Retinal pigment epithelial cell (primary cell): ENCODE measurements around the gene PTRHD1.

Experiments
- DNase-seq: peaks from one replicate; pipeline ENCODE4 v3.0.0-alpha.2; 2010; ENCODE audit warnings: low read depth
- H3K4me3 ChIP-seq: 2 replicates; pipeline ENCODE4 v1.5.1; 2011; ENCODE audit warnings: mild to moderate bottlenecking, low read length, control low read depth, moderate library complexity
- TF ChIP-seq, protein P1 (sequence below): conservative IDR thresholded peaks from 2 replicates; pipeline ENCODE4 v1.5.1; 2011; ENCODE audit warnings: low read depth, low read length, control low read depth, inconsistent platforms

The PTRHD1 gene

DNA sequence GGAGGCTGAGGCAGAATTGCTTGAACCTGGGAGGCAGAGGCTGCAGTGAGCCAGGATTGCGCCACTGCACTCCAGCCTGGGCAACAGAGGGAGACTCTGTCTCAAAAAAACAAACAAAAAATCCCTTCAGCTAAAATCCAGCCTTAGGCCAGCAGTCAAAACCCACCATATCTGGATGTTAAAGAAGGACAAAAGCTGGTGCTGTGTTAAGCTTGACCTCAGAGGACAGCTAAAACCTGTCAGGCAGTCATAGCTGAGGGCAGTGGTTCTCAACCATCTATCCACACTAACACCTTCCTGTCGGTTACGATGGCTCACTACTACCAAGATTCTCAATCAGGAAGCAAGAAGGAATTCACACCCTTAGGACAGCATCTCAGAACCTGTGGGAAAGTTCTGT, 9.6 kb downstream of the PTRHD1 start:
- DNase-seq = no peak

DNA sequence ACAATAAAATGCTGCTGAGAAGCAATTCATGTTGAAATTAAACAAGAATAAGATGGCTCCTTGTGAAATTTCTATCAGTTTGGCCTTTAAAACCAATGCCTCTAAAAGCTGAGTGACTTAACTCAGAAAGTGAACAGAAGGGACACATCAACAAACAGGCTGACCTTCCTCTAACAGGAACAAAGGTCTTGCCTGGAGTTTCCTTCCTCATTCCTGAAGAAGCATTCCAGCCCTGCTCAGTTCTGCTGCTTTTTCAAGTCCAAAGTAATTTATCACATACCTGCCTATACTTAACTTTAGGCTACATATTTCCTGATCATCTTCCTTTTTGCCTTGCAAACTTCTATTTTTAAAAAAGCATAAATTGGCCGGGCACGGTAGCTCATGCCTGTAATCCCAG, 14.1 kb downstream of the PTRHD1 start:
- no peak overlapping the region for H3K4me3 ChIP-seq
- TF ChIP-seq, protein P1, sequence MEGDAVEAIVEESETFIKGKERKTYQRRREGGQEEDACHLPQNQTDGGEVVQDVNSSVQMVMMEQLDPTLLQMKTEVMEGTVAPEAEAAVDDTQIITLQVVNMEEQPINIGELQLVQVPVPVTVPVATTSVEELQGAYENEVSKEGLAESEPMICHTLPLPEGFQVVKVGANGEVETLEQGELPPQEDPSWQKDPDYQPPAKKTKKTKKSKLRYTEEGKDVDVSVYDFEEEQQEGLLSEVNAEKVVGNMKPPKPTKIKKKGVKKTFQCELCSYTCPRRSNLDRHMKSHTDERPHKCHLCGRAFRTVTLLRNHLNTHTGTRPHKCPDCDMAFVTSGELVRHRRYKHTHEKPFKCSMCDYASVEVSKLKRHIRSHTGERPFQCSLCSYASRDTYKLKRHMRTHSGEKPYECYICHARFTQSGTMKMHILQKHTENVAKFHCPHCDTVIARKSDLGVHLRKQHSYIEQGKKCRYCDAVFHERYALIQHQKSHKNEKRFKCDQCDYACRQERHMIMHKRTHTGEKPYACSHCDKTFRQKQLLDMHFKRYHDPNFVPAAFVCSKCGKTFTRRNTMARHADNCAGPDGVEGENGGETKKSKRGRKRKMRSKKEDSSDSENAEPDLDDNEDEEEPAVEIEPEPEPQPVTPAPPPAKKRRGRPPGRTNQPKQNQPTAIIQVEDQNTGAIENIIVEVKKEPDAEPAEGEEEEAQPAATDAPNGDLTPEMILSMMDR = no peak
- DNase-seq = no peak

More for the DNA sequence above, 9.6 kb downstream of the PTRHD1 start:
- H3K4me3 ChIP-seq = no peak overlapping the region
- TF ChIP-seq, protein P1 = no peak

DNA sequence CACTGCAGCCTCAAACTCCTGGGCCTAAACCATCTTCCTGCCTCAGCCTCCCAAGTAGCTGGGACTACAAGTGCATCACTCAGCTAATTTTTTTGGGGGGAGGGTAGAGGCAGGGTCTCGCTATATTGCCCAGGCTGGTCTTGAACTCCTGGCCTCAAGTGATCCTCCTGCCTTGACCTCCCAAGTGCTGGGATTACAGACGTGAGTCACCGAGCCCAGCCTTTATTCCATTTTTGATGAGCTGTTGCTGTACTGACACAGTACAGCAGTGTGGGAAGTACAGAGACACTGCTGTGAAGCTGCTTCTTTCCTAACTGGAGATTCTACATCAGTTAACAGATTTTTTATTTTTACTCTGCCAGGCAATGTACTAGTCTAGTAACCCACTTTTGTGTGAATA, 18.8 kb downstream of the PTRHD1 start:
- TF ChIP-seq, protein P1 = no peak
- H3K4me3 ChIP-seq = no peak overlapping the region
- DNase-seq = no peak

DNA sequence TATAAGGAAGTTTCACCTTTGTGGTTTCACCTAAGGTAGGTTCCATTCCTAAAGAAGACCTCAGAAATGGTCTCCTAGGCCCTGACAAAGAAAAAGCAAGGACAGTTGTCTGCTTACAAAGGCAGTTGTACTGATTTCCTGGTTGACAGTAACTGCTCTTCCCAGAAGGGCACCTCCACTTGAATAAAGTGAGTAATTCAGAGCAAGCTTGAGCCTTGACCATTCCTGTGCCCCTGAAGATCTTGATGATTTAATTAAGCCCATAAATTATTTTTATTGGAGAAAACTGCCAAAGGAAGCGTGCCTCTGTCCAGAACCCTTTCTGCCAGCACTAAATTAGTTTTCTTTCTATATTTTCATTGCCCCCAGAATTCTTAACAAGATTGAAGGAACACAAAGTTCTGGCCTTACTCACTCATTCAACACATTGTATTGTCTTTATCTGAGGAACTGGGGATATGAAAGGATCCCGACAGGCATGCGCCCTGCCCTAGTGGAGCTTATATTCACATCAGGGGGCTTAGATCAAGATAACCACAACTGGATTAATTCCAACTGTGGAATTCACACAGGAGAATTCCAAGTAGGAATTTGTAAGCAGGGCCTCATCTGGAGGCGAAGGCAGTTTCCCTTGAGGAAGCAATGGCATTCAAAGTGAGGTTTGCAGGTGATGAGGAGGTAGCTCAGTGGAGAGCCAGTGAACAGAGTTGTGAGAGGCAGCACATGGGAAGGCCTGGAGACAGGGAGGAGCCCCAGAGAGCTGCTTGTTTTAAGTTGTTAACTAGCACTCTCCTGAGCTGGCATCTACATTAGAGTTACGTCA, 21.2 kb downstream of the PTRHD1 start:
- no peak for DNase-seq
- H3K4me3 ChIP-seq = no peak overlapping the region
- TF ChIP-seq, protein P1 = no peak

DNA sequence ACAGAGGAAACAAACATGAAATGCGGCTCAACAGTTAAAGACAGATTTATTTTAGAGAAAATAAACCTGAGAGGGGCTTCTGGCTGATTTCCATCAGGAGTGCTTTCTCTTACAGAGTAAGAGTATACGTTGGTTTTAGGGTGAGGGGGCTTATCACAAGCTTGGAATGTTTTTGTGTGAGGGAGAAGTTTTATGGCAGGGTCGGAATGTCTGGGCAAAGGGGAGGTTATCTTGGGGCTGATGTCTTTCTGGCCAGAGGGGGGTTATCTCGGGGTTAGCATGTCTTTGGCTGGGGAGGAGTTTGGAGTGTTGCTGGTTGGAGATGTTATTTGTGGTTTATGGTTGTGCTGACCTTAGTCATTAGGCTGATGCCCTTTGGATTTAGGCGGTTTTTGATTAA, 22.1 kb downstream of the PTRHD1 start:
- TF ChIP-seq, protein P1 = no peak
- DNase-seq = no peak
- no peak overlapping the region for H3K4me3 ChIP-seq

DNA sequence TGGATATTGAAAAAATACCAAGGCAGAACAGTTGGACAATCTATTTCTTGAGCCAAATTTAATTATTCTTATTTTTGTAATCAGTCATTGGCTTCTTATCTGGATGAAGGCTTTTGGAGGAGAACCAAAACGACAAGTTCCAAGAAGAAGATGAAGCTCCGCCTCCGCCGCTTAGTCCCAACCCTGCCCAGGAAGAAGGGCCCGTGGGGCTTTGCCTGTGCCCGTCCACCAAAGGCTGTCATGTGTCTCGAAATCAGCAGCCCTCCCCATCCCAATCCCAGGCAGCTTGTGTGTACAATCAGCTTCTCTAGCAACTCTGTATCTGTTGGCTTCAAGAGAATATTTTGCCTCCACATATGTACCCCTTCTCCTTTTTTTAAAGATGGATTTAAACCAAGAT, 24.6 kb downstream of the PTRHD1 start:
- DNase-seq = no peak
- TF ChIP-seq, protein P1 = no peak
- no peak overlapping the region for H3K4me3 ChIP-seq

DNA sequence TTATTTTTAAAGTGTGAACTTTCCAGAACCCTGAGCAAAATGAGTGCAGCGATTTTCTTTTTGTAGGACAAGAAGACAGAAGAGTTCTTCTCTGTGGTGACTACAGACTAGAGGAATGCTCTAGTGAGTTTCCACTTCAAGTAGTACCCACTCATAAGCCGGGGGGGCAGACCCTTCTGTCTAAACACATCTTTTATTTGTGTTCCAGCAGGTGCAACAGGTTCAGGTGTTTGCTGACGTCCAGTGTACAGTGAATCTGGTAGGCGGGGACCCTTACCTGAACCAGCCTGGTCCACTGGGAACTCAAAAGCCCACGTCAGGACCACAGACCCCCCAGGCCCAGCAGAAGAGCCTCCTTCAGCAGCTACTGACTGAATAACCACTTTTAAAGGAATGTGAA, 25.2 kb downstream of the PTRHD1 start:
- TF ChIP-seq, protein P1 = no peak
- DNase-seq = no peak

More for the DNA sequence above, 25.2 kb downstream of the PTRHD1 start:
- H3K4me3 ChIP-seq = no peak overlapping the region
